22Rv1 (cell line): ENCODE measurements around the gene MAGEC2.

ENCODE experiments used
- ZFX ChIP-seq: fragments of 450-650 bp; IDR thresholded peaks from 2 replicates; pipeline ENCODE4 v1.6.1; 2017; ENCODE audit warnings: antibody characterized with exemption, borderline replicate concordance
- TF ChIP-seq, protein P1 (sequence below): fragments of 450-650 bp; IDR thresholded peaks from 2 replicates; pipeline ENCODE4 v1.5.1; 2017; ENCODE audit warnings: mild to moderate bottlenecking

DNA sequence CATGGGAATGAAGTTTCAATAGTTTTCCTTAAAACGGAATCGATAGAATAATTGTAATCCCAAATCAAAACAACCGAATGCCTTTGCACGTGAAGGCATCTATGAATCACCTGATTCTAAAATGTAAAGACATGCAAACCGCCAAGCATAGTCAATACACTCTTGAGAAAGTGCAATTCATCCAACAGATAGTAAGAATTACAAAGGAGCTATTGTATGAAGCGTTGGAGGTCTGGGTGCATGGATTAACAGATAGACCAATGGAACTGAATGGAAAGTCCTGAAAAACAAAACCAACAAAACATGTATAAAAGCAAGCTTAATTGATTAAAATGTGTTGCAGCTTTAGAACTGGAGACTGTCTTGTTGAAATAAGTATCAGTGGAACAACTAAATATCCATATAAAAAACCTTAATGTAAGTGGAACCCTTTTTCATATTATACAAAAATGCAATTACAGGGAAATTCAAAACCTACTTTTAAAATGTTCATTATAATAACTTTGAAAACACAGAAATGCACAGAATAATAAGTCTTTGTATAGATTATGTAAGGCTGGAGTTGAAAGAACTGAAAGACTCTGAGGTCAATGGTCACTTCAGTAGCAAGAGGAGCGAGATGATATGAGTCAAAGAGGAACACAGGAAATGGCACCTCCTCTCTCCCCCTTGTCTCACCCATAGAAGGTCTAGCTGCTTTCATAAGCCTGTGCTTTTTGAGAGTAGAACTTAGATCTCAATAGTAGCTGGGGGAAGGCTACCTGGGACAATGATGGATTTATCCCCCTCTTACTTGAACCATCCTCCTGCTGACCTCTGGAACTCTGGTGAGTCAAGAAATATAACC is 20.1 kb downstream of the MAGEC2 start:
- TF ChIP-seq, protein P1, sequence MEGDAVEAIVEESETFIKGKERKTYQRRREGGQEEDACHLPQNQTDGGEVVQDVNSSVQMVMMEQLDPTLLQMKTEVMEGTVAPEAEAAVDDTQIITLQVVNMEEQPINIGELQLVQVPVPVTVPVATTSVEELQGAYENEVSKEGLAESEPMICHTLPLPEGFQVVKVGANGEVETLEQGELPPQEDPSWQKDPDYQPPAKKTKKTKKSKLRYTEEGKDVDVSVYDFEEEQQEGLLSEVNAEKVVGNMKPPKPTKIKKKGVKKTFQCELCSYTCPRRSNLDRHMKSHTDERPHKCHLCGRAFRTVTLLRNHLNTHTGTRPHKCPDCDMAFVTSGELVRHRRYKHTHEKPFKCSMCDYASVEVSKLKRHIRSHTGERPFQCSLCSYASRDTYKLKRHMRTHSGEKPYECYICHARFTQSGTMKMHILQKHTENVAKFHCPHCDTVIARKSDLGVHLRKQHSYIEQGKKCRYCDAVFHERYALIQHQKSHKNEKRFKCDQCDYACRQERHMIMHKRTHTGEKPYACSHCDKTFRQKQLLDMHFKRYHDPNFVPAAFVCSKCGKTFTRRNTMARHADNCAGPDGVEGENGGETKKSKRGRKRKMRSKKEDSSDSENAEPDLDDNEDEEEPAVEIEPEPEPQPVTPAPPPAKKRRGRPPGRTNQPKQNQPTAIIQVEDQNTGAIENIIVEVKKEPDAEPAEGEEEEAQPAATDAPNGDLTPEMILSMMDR = no peak
- no peak for TF ChIP-seq ZFX
